A673 (cell line): Measurements from ENCODE around the gene DNAH14.
"Not testable (repeated sequence)": the region's sequence is repeated elsewhere in the genome, so short reads cannot be mapped to it uniquely, and the experiment has no call there.

ENCODE experiments used
- CTCF ChIP-seq: fragments of 300-800, 200-600 bp; sonication (generic); conservative IDR thresholded peaks from 2 replicates; pipeline ENCODE4 v1.5.1; 2017; ENCODE audit warnings: low read depth, mild to moderate bottlenecking, antibody characterized with exemption, low read length, moderate library complexity, mixed read lengths
- EZH2 ChIP-seq: fragments of 200-600 bp; sonication (generic); IDR thresholded peaks from 2 replicates; pipeline ENCODE4 v1.6.1; 2017; ENCODE audit warnings: borderline replicate concordance, low read depth, mild to moderate bottlenecking, mixed read lengths, antibody characterized with exemption, low read length; ENCODE audit not compliant: poor library complexity, severe bottlenecking

- not testable (repeated sequence) for TF ChIP-seq CTCF, EZH2
Observed at GRCh38 chr1:225006352-225006751, 76.9 kb downstream of the DNAH14 start.
